G401.6 (cell line): ENCODE measurements around the gene BBC3.
A peak's percentile ranks its signal among the peaks of the same experiment; 100 is the strongest.
"Not testable (repeated sequence)": the region's sequence is repeated elsewhere in the genome, so short reads cannot be mapped to it uniquely, and the experiment has no call there.

Source experiments
- FAIRE-seq: peaks from 2 replicates; lab custom pipeline; 2012; peaks lifted over from hg19 to GRCh38; lab: Jason Lieb, UNC

Gene BBC3, protein sequence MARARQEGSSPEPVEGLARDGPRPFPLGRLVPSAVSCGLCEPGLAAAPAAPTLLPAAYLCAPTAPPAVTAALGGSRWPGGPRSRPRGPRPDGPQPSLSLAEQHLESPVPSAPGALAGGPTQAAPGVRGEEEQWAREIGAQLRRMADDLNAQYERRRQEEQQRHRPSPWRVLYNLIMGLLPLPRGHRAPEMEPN

DNA sequence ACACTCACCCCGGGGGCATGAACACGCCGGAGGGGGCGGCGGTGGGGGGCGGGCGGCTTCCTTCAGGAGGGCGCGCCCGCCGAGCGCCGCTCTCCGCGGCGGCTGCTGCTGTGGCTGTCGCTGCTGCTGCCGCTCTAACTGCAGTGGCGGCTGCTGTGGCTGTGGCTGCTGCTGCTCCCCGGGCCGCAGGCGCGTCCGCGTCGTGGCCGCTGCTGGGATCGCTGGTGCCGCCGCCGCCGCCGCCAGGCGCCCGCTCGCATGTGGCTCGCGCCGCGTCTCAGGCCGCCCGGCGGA, at the start of gene BBC3:
Gene BBC3 (minus strand): TSS at position 279 of the 294 bp plus-strand sequence. CDS start 2,768 bp downstream, outside the sequence.
- FAIRE-seq = no peak

DNA sequence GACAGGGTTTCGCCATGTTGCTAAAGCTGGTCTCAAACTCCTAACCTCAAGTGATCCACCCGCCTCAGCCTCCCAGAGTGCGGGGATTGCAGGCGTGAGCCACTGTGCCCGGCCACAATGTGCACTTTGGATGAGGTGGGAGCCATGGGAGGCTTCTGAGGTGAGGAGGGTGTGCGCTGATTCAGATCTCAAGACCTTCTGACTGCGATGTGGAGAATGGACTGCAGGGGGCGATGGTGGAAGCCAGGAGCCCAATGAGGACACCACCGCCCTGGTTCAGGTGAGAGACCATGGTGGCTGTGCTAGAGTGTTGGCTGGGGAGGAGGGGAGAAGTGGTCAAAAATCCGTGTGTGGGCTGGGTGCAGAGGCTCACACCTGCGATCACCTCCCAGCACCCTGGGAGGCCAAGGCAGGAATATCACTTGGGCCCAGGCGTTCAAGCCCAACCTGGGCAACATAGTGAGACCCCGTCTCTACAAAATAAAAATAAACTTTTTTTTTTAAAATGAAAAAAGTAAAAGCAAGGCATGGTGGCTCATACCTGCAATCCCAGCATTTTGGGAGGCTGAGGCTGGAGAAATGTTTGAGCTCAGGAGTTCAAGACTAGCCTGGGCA, 49.3 kb upstream of the BBC3 start:
- no peak for FAIRE-seq

DNA sequence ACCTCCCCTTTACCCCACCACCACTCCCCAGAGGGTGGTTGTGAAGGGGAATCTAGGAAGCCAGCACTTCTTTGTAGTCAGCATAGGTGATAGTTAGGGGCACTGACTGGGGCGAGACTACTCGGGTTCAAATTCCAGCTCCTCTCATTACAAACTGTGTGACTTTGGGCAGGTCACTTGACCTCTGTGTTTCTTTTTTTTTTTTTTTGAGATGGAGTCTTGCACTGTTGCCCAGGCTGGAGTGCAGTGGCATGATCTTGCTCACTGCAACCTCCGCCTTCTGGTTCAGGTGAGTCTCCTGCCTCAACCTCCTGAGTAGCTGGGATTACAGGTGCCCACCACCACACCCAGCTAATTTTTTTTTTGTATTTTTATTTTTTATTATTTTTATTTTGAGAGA, 45.5 kb upstream of the BBC3 start:
- FAIRE-seq = not testable (repeated sequence)

DNA sequence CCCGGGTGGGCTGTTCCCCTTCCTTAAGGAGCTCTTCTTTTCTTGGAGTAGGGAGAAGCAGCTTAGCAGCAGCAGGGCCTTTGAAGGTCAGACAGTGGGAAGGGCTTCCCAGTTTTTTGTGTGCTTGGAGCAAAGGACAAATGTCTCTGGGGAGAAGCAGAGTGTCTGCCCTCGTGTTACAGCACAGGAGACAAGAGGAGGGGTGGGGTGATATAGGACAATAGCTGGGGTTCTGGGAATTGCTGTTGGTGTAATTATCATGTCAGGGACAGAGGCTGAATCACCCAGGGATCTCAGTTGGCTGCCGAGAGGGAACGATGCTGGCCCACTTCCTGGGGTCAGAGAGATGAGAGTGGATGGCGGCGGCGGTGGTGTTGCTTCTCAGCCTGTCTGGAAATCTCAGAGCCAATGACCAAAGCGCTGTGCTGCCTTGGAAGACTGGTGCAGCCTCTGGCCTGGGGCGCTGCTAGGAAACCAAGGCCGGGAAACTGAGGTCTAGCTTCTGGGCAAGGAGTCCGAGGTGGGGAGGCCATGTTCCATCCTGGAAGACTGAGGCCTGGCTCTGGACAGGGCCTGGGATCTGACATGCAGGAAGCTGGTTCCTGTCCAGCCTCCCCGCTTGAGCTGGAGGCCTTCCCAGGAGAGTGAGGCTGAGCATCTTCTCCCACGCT, 44.9 kb upstream of the BBC3 start:
- FAIRE-seq = no peak

DNA sequence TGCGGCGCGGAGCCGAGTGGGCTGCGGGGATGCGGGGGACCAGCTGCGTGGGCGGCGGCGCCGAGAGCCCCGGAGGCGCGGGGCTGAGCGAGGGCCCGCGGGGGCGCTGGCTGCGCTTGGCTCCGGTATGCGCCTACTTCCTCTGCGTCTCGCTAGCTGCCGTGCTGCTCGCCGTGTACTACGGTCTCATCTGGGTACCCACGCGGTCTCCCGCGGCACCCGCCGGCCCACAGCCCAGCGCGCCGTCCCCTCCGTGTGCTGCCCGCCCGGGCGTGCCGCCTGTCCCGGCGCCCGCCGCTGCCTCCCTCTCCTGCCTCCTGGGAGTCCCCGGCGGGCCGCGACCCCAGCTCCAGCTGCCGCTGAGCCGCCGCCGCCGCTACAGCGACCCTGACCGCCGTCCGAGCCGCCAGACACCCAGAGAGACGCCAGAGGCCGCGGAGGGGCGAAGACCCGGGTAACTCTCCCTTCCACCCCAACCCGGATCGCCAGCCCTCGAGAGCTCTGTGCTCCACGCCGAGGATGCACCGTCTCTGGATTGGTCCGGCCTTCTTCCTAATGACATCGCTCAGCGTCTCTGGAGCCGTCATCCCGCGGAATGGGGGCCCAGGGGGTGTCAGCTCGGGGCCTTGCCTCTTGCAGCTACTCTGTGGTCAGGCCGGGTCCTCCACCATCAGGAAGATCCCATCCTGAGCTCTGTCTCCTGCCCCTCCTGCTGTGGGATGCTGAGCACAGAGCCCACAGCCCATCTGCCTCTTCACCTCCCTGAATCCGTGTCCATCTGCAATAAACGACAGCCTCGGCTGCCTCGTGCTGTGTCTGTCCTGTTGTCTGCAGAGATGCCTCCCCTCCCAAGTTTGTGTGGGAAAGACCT, 44.1 kb upstream of the BBC3 start:
- FAIRE-seq = no peak

DNA sequence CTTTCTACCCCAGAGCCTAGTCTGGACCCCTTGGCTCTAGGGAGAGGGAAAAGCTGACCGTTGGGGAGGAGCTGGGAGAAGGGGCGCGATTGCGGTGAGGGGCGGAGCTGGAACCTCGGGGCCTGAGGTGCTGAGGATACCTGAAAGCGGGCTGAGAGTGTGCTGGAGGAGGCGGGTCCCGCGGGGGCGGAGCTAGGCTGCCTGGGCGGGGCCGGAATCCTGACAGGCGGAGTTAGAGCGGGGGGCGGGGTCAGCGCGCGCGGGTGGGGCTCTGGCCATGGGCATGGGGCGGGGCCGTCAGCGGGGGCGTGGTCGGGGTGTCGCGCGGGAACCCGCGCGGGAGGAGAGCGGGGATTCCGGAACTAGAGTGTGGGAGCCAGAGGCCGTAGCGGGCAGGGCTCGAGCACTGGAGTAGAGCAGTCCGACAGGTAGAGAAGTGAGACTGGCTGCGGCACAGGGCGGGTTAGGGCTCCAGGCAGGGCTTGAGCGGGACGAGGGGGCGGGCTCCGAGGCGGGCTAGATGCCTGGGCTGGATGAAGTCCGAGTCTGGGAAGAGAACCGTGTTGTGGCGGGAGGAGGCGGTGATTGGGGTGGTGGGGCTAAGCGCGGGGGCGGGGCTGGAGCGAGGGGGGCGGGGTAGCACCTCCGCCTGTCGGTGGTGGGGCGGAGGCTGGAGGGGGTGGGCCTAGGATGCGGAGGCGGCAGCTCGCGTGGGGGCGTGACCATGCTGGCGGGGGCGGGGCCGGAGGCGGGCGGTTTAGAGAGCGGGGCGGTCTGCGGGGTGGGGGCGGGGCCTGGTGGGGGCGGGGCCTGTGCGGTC, 43.3 kb upstream of the BBC3 start, which contains the start of gene INAFM1:
Gene INAFM1 (plus strand): TSS at position 815 of the 820 bp plus-strand sequence. CDS start 35 bp downstream, outside the sequence.
- peak; percentile 91 for FAIRE-seq

DNA sequence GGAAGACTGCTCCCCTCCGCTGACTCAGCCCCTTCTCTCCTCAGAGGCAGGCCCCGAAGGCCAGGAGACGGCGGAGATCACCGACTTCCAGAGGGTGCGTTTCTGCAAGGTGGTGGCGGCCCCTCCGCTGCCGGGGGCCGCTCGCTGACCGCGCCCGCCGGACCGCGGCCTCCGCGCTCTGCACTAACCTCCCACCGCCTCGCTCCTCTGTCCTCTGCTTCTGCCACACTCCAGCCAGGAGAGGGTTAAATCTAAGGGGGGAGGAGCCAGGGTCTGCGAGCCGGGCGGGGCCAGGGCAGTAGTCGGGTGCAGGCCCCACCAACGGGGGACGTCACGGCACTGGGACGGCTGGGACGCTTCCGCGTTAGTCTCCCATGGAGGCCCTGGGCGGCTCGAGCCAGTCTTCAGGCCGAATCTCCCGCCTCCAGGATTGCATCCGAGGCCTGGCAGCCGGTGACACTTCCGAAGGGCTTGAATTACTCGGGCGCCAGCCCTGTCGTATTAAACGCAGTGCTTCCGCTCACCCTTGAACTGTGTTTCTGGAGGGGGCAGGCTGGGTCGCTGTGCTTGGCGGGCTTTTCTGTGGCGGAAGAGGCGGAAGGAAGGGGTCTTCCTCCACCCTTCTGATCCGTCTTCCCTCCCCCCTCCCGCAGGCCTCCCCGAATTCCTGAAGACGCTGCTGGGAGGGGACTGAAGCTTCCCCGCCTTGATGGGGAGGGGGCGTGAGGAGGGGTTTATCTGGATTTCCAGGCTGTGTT, 42.5 kb upstream of the BBC3 start:
- FAIRE-seq = peak; percentile 82

DNA sequence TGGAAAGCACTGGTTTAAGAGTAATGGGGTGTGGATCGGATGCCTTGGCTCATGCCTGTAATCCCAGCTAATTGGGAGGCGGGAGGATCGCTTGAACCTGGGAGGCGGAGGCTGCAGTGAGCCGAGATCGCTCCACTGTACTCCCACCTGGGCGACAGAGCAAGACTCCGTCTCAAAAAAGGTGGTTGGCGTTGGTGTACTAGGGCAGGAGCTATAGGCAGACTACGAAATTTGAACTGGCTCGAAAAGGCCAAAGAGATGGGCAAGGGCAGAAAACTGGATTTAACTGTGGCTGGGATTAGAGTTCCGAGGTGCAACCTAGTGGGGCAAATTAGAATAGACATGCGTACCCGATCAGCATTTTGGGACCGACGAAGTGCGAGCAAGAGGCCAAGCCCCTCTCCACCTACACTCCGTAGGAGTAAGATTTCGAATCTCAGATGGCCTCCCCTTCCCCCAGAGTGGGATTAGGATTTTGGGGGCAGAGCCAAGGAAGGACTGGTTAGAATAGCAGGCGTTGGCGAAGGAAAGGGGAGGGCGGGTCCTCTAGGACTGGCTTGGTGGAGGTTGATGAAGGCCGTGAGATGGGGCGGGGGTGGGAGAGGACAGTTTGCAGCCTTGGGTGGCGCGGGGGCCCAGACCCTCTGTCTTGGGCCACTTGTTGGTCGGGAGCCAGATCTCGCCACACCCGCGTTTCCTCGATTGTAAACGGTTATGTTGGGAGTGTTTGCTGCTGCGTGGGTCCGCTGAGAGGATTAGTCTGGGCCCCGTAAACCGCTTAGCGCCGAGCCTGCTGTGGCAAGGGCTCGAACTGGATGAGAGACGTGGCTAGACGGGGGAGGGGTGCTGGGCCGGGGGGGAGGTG, 41.7 kb upstream of the BBC3 start:
- FAIRE-seq = peak; percentile 97

DNA sequence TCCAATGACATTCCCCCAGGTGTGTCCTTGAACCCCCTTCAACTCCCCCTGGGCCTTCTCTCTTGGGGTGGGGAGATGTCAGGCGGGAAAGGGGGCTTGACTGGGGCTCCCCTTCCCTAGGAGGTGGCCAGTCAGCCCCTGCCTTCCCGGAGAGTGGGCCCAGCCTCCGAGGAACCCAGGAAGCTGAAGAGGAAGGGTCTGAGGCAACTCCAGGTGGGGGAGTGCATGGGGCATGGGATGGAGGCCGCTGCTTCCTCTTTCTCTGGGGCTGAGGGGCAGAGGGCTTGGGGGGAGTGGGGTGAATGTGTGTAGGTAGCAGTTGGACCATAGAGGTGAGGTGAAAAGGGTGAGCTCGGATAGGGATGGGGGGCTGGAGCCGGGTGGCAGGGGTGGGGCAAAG, 41.0 kb upstream of the BBC3 start:
- no peak for FAIRE-seq

DNA sequence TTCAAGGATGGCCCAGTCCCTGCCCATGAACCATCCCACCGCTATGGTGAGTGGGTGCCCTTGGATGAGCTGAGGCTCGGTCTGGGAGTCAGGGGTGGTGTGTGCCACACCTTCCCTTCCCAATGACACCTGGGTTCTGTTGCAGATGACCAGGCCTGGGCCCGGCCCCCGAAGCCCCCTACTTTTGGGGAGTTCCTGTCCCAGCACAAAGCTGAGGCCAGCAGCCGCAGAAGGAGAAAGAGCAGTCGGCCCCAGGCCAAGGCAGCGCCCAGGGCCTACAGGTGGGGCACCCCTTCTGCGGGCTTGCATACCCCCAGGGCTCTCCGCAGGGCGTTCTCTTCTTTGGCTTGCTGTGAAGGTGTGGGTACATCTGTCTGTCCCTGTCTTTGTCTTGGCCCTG, 39.4 kb upstream of the BBC3 start:
- FAIRE-seq = no peak

DNA sequence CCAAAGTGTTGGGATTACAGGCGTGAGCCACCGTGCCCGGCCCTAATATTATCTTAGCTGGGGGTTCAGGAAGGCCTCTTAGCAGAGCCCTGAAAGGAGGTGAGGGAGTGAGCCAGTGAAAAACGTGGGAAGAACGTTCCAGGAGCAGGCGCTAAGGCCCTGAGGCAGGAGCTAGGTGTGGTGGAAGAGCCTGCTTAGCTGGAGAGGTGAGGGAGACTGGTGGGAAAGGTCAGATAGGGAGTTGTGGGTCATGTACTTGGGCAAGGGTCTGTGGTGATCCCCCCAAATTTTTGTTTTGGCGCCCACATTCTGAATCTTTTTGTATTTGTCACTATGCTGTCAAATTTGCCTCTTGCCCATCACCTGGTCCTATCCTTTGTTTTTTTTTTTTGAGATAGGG, 38.6 kb upstream of the BBC3 start:
- no peak for FAIRE-seq

DNA sequence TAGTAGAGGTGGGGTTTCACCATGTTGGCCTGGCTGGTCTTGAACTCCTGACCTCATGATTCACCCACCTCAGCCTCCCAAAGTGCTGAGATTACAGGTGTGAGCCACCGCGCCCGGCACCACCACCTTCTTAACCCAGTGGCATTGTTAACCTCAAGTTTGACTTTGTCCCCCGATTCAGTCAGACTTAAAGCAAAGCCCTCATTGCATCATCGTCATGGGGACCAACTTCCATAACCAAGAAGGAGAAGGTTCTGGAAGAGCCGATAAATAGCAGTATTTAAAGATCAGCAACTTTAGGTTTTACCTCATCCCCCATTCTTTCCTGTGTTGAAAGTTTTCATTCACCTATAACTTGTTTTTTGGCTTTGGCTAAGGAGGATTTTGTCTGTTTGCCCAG, 37.0 kb upstream of the BBC3 start:
- FAIRE-seq = no peak

DNA sequence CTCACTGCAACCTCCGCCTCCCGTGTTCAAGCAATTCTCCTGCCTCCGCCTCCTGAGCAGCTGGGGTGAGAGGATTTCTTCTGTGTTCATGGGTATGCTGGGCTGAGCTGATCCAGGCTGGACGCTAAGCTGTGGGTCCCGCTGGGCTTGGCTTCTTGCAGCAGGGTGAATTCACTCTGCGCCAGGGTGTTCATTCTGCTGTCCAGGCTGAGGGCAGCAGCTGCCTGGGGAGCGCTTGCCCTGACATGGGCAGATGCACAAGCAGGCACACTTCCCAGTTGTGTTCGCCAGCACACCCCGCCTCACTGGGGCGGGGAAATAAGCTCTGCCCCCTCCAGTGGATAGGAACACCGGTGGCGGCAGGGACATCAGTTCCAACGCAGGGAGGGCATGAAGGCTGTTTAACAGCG, 36.4 kb upstream of the BBC3 start:
- FAIRE-seq = no peak

DNA sequence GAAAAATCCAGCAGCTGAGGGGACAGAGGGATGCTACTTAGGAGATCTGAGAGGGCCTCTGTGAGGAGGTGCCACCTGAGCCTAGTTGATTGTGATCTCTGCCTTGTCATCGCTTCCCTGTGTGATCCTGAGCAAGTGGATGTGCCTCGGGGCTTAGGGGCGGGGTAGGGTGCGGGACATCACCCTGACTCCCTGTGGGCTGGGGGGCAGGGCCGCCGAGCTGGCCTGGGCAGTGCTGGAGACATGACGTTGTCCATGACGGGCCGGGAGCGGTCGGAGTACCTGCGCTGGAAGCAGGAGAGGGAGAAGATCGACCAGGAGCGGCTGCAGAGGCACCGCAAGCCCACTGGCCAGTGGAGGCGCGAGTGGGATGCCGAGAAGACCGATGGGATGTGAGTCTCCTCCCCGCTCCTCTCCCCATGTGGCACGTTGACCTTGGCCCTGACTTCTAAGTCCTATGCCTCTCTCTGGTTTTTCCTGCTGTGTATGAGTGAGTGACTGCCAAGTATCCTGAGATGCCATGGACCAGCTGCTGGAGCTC, 35.5 kb upstream of the BBC3 start:
- FAIRE-seq = no peak

DNA sequence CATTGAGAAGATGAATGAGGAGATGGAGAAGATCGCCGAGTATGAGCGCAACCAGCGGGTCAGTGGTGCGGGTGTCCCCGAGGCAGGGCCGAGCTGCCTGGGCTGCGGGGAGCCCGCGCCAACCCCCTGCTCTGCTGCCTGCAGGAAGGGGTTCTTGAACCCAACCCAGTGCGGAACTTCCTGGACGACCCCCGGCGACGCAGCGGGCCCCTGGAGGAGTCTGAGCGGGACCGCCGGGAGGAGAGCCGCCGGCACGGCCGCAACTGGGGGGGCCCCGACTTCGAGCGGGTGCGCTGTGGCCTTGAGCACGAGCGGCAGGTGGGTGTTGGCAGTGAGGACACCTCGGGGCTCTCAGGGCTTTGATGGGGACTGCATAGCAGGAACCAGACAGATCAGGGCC, 33.6 kb upstream of the BBC3 start:
- no peak for FAIRE-seq

DNA sequence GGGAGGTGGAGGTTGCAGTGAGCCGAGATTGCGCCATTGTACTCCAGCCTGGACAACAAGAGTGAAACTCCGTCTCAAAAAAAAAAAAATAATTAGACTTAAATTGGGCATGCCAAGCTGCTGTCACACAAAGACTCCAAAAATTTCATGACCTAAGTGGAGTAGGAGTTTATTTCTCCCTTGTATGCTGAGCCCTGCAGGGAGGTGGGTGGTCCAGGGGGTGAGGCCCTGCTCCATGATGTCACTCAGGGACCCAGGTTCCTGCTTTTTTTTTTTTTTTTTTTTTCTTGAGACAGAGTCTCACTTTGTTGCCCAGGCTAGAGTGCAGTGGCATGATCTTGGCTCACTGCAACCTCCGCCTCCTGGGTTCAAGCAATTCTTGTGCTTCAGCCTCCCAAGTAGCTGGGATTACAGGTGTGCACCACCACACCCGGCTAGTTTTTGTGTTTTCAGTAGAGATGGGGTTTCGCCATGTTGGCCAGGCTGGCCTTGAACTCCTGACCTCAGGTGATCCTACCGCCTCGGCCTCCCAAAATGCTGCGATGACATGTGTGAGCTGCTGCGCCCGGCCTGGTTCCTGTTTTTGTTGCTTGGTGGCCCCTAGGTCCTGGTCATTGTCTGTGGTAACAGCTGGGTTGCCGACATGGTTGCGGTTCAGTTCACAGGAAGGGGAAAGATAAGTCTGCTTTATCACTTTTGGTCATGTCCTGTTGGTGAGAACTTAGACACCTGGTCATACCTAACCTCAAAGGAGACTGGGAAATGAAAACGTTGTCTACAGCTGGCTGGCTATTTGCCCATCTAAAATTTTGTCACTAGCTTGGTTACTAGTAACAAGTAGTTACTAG, 31.2 kb upstream of the BBC3 start:
- not testable (repeated sequence) for FAIRE-seq

DNA sequence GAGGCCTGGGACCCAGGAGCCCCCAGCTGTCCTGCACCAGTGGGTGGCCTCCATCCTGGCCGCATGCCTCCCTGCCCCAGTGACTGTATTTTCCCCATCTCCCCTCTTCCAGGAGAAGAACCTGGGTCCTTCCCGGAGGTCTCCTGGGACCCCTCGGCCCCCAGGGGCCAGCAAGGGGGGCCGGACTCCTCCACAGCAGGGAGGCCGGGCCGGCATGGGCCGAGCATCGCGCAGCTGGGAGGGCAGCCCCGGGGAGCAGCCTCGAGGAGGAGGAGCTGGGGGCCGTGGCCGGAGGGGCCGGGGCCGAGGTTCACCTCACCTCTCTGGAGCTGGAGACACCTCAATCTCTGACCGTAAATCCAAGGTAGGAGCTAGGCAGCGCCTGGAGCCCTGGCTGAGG, 29.5 kb upstream of the BBC3 start:
- FAIRE-seq = no peak

DNA sequence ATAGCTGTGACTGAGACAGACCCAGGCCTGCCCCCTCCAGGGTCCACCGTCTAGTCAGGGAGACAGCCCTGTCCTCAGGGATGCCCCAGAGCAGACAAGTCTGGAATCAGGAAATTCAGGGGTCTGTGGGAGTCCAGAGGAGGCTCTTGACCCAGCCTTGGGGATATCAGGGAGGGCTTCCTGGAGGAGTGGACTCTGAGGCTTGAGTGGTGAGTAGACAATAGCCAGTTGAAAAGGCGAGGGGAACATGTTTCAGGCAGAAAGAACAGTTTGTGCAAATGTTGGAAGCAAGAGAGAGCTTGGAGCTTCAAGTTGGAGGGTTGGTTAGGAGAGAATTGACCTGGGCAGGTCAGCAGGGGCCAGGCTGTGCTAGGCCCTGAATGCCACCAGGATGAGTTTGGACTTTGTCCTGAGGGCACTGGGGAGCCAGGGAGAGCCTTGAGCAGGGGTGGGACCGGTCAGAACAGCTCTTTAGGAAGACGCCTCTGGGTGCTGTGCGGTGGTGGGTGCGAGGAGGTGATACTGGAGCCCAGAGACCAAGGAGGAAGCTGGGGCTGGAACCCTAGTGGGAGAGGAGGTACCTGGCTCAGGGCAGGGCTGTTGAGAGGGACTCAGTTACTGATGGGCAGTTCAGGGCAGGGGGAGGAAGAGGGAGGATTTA, 28.0 kb upstream of the BBC3 start:
- no peak for FAIRE-seq

DNA sequence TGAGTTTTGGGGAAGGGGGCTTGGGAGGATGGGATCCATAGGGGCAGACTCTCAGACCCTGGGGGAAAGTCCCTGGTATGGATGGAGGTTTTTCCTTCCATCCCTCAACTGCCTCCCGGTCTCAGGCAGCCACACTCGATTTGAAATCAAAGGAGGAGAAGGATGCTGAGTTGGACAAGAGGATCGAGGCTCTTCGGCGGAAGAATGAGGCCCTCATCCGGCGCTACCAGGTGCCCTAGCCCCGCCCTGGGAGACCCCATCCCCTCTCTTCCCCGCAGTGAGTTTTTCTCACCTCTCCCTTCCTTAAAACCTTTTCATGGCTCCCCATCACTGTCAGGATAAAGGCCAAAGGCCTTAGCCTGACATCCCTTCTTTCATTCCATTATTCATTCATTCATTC, 27.4 kb upstream of the BBC3 start:
- FAIRE-seq = no peak
